Measurements from ENCODE around the gene TBX5.

TBX5 gene

DNA sequence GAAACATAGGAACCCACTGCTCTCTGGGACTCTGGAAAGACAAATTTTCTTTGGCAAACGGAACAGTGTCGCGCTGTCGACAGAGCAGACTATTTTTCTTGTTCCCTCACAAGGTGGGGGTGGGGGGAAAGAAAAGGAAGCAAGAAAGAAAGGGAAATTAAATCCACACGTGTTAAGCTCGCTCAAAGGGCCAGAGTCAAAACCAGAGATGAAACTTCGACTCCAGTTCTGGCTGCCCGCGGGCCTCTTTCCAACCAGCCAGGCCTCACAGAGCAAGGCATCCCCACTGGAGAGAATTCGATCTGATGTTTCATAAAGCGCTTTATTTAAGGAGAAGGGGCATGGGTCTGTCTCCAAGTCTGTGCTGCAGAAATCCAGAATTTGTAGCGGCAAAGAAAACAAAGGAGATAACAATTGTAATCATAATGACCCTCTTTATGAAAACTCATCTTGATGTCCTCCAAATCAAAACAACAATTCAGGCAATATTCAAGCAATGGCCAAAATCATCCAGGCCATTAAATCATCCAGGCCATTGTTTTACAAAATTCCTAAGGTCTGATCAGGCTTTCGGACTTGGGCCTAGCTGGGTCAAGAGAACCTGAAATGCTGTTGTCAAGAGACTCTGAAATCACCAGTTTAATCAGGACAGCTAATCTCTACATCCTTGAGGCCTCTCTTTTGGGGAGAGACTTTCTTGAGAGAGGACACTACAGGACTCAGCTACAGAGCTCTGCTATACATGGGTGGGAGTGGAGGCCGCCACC is 5.3 kb upstream of the TBX5 start:
- Histone ChIP-seq H3K36me3 (no peaks in the 10 kb centered on the region), H3K27me3 (peaks cover 0 to 96% of the 10 kb centered on the region in 2 donors), H3K4me3 (no peak overlapping the region), H3K9me3 (no peaks in the 10 kb centered on the region), H3K4me1 (peaks cover 0 to 17% (median 9%) of the 10 kb centered on the region in 4 donors), H3K27ac (no peak overlapping the region)
- TF ChIP-seq, protein P1, sequence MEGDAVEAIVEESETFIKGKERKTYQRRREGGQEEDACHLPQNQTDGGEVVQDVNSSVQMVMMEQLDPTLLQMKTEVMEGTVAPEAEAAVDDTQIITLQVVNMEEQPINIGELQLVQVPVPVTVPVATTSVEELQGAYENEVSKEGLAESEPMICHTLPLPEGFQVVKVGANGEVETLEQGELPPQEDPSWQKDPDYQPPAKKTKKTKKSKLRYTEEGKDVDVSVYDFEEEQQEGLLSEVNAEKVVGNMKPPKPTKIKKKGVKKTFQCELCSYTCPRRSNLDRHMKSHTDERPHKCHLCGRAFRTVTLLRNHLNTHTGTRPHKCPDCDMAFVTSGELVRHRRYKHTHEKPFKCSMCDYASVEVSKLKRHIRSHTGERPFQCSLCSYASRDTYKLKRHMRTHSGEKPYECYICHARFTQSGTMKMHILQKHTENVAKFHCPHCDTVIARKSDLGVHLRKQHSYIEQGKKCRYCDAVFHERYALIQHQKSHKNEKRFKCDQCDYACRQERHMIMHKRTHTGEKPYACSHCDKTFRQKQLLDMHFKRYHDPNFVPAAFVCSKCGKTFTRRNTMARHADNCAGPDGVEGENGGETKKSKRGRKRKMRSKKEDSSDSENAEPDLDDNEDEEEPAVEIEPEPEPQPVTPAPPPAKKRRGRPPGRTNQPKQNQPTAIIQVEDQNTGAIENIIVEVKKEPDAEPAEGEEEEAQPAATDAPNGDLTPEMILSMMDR (IDR thresholded peaks at IDR 0.05): no peak
- no peak for DNase-seq
- intact Hi-C loops (cut with DNase I; ENCODE audit: low total_unique reads): no loop called here

DNA sequence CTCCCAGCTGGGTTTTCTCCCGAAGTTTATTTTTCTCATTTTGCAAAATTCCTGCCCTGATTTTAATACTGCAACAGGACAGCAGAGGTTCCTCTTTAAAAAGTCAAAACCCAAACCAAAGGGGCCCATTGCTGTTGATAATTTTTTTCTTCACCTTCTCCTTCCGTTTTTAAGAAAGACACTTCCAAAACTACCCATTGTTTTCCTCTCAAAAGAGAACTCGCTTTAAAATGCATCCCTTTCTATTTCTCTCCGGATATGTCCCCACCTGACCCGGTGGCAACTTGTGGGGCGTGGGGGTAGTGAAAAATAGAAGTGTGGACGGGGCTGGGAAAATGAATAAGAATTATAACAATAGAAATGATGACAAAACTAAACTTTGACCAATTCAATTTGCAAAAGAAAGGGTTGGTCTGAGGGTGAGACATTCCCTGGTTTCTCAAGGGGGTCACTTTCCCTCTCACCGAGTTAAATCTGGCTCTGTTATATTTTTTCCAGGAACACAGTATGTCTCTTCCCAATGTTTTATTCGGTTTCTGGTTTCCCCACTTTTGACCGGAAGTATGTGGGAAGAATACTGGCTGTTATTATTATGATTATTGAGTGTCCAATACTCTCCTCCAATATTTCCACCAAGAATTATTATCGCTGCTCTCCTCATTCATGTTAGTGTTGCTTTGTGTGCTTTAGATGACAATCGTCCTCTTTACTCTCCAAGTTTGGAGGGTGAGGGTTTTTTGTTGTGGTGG is 4.1 kb upstream of the TBX5 start:
- Histone ChIP-seq H3K27ac (no peak overlapping the region), H3K36me3 (no peaks in the 10 kb centered on the region), H3K27me3 (peaks cover 0 to 96% of the 10 kb centered on the region in 2 donors), H3K9me3 (no peaks in the 10 kb centered on the region), H3K4me1 (peaks cover 0 to 27% (median 20%) of the 10 kb centered on the region in 4 donors), H3K4me3 (peak overlapping the region in 1 of 2 donors; percentile 48)
- intact Hi-C loops (cut with DNase I; ENCODE audit: low total_unique reads): no loop called here
- TF ChIP-seq, protein P1 (IDR thresholded peaks at IDR 0.05): no peak
- DNase-seq: no peak

DNA sequence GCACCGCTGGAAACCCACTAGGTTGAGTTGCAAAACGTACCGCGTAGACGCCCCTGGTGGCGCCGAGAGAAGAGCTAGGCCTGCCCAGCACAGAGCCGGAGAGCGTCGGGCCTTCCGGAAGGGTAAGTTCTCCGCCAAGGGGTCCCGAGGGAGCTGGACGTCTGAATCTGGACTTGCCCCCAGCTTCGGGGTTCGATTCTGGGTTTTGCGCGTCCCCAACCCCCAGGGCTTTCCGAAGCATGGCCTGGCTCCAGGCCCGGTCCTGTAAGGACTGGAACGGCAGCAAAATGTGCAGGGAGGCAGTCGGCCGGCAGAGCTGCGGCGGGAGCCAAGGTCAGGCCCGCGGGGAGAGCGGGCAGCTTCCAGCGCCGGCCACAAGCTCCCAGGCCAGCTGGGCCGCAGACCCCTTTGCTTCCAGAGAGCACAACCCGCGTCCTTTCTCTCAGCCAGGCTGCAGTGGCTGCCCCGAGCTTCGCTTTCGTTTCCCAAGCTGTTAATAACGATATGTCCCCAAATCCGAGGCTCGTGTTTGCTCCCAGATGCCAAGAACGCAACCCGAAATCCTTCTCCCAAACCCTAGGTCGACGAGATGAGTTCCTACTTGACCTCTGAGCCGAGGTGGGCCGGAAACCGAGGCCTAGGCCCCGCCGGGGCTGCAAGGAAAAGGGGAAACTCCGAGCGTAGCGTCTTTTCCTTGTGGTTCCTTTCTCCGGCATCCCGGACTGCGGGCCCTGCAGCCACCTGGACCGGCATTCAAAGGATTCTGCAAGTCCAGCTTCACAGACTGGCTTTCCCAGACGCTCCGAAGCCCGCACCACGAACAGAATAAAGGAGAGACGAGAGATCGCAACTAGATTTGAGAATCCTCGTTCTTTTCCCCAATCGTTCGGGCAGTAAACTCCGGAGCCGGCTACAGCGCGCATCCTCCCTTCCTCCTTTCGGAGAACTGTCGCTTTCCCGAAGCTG is 3.2 kb upstream of the TBX5 start:
- Histone ChIP-seq H3K27me3 (peaks cover 0 to 96% of the 10 kb centered on the region in 2 donors), H3K27ac (no peak overlapping the region), H3K4me1 (peaks cover 0 to 30% (median 20%) of the 10 kb centered on the region in 4 donors), H3K4me3 (peak overlapping the region; percentile 27 to 48), H3K9me3 (no peaks in the 10 kb centered on the region), H3K36me3 (no peaks in the 10 kb centered on the region)
- DNase-seq: no peak
- intact Hi-C loops (cut with DNase I; ENCODE audit: low total_unique reads): no loop called here
- TF ChIP-seq, protein P1 (IDR thresholded peaks at IDR 0.05): no peak

DNA sequence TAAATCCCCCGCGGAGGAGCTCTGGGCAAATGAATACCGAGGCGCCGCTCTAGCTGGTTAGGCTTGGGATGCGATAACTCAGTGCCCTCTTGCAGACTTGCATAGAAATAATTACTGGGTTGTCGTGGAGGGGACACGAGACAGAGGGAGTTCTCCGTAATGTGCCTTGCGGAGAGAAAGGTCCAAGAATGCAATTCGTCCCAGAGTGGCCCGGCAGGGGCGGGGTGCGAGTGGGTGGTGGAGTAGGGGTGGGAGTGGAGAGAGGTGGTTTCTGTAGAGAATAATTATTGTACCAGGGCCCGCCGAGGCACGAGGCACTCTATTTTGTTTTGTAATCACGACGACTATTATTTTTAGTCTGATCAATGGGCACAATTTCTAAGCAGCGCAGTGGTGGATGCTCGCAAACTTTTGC is 2.5 kb upstream of the TBX5 start:
- DNase-seq: no peak
- Histone ChIP-seq H3K4me3 (peak overlapping the region in 1 of 2 donors; percentile 48), H3K27me3 (peaks cover 0 to 96% of the 10 kb centered on the region in 2 donors), H3K36me3 (no peaks in the 10 kb centered on the region), H3K27ac (no peak overlapping the region), H3K9me3 (no peaks in the 10 kb centered on the region), H3K4me1 (peaks cover 0 to 30% (median 18%) of the 10 kb centered on the region in 4 donors)
- TF ChIP-seq, protein P1 (IDR thresholded peaks at IDR 0.05): no peak
- intact Hi-C loops (cut with DNase I; ENCODE audit: low total_unique reads): no loop called here

DNA sequence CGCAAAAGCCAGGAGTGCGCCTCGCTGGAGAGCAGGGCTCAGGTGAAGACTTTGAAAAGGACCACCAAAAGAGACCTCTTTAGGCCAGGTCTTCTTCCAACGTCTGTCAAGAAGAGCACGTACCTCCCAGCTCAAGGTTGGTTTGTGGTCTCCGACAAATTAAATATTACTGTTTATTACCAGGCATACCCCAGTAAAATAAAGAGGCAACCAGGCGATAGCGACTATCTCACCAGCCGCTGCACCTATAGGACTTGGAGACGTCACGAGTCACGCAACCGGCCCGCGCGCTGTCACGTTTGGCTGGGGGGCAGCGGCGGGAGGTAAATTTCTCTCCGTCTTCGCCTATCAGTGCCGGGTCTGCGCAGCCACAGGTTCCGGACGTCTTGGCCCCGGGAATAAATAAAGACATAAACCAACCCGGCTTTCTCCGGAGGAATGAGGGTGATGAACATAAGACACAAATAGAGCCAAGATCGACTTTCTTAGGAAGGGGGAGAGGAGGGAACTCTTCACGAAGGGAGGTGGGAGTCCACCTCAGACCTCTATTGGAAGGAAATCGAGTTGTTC is 2.0 kb upstream of the TBX5 start:
- Histone ChIP-seq H3K27me3 (peaks cover 0 to 96% of the 10 kb centered on the region in 2 donors), H3K9me3 (no peaks in the 10 kb centered on the region)
- DNase-seq: no peak

More for the DNA sequence above, 2.0 kb upstream of the TBX5 start:
- Histone ChIP-seq H3K4me3 (no peak overlapping the region), H3K4me1 (peaks cover 0 to 30% (median 18%) of the 10 kb centered on the region in 4 donors), H3K36me3 (no peaks in the 10 kb centered on the region), H3K27ac (no peak overlapping the region)
- TF ChIP-seq, protein P1 (IDR thresholded peaks at IDR 0.05): no peak
- intact Hi-C loops (cut with DNase I; ENCODE audit: low total_unique reads): no loop called here

All from tibial artery (tissue), 4 donors.